Left cardiac atrium (tissue), 4 donors: ENCODE results near the gene HRH3. TPM values are rescaled to one million over a fixed set of nuclear protein-coding genes. Genes with fewer than 3 reads are reported as not detected.
A peak's percentile ranks its signal among the peaks of the same experiment; 100 is the strongest.

Experiments
- ATAC-seq, 2 donors: fragments of 200-7000 bp; cut with Tn5 transposase; one replicate each; pipeline ENCODE4 v1.9.1; 2020; ENCODE audit warnings: mild to moderate bottlenecking in 2 of 2, moderate library complexity in 2 of 2
- DNase-seq: peaks from one replicate; pipeline ENCODE4 v3.0.0-alpha.2; 2020
- intact Hi-C, 2 donors: fragments of 100-400 bp; cut with DNase I; formaldehyde crosslinking; loops; one replicate each; pipeline versions ENCODE4 v1.14.1 to v1.15.1; 2022 to 2023
- total RNA-seq, 2 donors: library from RNA; stranded (reverse); fragmentation: NEBNext Ultra II Directional; extraction: Animal tissue kit (Norgen Biotek cat#: 25700); gene quantifications; one replicate each; pipeline ENCODE4 v1.2.1, GENCODE V29; 2021
- donor health status: DM: no; HTN: yes; CAD: no.
- donor health status: DM: no; HTN: yes; CAD: no; lungs with severe emphysema.
- donor health status: DM: yes; HTN: yes; CAD: no.
- donor health status: Dilated cardiomyopathy.

Gene HRH3
- total RNA-seq, 2 donors from 2014 or later, result not detected

DNA sequence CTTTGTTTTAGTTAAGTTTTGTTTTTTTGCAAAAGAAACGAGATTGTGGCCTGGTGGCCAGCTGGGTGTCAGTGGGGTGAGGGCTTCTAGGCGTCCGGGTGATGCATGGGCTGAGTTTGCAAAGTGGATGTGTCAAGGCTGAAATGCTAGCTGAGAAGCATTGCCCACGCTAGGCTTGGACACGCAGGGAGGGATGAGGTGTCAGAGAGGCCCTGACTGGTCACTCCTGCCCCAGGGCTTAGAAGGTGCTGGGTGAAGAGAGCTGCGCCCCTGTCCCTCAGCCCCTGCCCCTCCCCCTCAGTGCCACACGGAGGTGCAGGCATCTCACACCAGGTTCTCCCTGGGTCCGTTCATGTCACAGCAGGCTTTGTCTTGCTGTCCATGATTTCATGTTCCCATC is 26.4 kb upstream of the HRH3 start:
- ATAC-seq, result peak in 1 of 2 donors; percentile 17
- DNase-seq, result no peak
- intact Hi-C loops, result no loop called here

- no peak for ATAC-seq
- intact Hi-C loops, result no loop called here
- DNase-seq, result no peak
These were observed 25.8 kb upstream of the HRH3 start for GRCh38 chr20:62245911-62246280.

DNA sequence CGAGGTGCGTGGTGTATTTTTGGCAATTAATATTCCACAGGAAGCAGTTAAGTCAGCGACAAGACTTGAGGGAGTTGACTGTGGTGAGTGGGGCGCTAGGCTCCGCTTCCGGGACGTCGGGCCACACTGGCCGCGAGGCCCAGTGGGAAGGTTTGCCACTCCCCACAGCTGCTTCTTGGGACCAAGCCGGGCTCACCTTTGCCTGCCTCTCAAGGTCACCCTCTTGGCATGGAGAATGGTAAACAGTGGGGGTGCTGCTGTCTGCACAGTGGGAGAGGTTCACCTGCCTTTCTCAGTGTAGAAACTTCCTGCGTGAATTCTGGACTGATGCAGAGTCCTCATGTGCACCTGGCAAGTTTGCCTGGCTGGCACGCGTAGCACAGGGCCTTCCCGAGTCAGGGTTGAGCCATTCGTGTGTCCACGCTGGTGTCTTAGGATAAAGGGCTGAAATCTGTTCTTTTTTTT is 24.6 kb upstream of the HRH3 start:
- DNase-seq (no peak), ATAC-seq (peak in 1 of 2 donors; percentile 6)
- intact Hi-C loops, result no loop called here

- DNase-seq (no peak), ATAC-seq (no peak)
- intact Hi-C loops, result no loop called here
These were observed 23.9 kb upstream of the HRH3 start for GRCh38 chr20:62243906-62244515.

- DNase-seq (no peak), ATAC-seq (no peak)
- intact Hi-C loops, result no loop called here
These were observed 23.0 kb upstream of the HRH3 start for GRCh38 chr20:62243106-62243505.

DNA sequence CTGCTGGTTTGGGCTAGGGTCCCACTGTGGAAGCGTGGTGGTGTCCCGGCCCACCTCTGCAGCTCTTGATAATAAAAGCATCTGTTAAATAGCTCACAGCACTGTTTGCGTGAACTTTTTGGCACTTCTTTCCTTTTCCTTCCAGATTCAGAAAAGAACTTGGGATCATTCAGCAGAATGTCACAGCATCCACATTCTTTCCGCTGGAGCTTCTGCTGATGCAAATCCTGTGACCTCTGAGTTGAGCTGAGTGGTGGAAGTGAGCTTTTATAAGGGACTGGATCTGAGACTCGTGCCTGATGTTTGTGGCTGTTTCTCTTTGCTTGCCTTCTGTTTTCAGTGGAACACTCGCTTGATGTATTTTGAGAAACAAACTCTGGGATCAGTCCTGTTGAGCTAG is 22.1 kb upstream of the HRH3 start:
- ATAC-seq (no peak), DNase-seq (no peak)
- intact Hi-C loops, result no loop called here

DNA sequence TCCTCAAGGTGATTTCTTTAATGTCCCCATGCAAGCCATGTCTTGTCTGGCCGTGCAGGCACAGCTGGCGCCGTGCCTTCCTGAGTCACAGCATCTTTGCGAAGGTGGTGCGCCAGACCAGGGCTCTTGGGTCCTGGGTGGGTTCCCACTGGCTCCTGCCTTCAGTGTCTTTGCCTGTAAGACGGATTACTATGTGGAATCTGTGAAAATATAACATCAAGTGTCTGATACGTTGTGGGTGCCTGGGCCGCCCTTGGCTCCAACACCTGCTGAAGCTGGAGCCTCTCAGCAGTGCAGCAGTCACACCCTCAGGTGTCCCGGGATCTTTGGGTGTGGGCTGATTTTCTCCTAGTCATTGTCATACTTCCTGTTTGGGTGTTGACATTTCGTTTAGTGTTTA is 21.4 kb upstream of the HRH3 start:
- no peak for DNase-seq
- no peak for ATAC-seq
- intact Hi-C loops, result no loop called here

- no peak for DNase-seq
- intact Hi-C loops, result no loop called here
- no peak for ATAC-seq
These were observed 20.1 kb upstream of the HRH3 start for GRCh38 chr20:62240020-62240685.

DNA sequence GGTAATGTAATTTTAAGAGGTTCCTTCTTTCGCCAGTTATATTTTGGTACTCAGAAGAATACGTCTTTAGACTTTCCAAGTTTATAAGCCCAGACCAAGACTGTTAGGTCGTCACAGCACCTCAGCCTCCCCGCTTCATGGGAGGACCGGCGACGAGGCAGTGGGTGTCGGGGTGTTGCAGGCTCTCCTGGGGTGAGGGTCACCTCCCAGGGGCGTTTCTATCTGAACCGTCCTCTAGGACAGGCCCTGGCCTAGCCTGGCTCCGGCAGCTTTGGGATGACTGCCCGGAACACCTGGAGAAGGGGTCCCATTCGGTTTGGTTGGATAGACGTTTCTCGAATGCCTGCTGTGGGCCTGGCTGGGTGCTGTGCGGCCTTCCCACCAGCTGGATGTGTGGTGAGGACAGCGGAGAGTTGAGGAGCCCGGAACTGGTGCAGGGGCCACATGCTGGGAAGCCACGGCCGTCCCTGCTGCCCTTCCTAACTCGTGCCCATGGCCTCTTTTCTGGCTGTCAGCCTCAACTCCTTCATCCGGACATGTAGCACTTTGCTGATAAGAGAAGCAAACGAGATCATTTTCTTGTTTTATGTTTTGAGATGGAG is 19.3 kb upstream of the HRH3 start:
- intact Hi-C loops, result loop anchor here in 1 of 2 donors (10.0 kb wide), 1 partner anchor 55 kb away; the partner anchor contains the start of gene MTG2
- ATAC-seq, result no peak
- no peak for DNase-seq

GRCh38 chr20:62238569-62239277 is 18.6 kb upstream of the HRH3 start:
- intact Hi-C loops, result loop anchor here in 1 of 2 donors (10.0 kb wide), 1 partner anchor 54 kb away; the partner anchor contains the start of gene MTG2
- DNase-seq, result no peak
- ATAC-seq, result peak; percentile 0

GRCh38 chr20:62237801-62238568 is 17.9 kb upstream of the HRH3 start, which contains the start of gene OSBPL2:
Gene OSBPL2 (plus strand): TSS chr20:62238521. CDS start chr20:62256185, 17,664 bp downstream.
- intact Hi-C loops, result loop anchor here in 1 of 2 donors (10.0 kb wide), 1 partner anchor 53 kb away; the partner anchor contains the start of gene MTG2
- peak; percentile 99 for DNase-seq
- ATAC-seq, result peak; percentile 98 to 99

DNA sequence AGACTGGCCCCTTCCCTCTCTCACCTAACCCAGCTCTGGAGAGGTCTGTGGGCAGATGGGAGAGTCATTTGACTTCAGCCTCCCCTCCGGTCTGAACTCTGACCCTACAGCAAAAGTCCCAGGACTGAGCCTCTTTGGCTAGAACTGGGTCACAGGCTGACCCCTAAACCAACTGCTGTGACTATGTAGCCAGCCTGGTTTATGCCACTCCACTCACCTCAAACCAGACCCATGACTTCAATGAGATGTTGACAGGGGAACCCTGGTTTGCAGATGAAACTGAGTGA is 17.4 kb upstream of the HRH3 start:
- intact Hi-C loops, result loop anchor here in 1 of 2 donors (10.0 kb wide), 1 partner anchor 53 kb away; the partner anchor contains the start of gene MTG2
- DNase-seq (no peak), ATAC-seq (no peak)

DNA sequence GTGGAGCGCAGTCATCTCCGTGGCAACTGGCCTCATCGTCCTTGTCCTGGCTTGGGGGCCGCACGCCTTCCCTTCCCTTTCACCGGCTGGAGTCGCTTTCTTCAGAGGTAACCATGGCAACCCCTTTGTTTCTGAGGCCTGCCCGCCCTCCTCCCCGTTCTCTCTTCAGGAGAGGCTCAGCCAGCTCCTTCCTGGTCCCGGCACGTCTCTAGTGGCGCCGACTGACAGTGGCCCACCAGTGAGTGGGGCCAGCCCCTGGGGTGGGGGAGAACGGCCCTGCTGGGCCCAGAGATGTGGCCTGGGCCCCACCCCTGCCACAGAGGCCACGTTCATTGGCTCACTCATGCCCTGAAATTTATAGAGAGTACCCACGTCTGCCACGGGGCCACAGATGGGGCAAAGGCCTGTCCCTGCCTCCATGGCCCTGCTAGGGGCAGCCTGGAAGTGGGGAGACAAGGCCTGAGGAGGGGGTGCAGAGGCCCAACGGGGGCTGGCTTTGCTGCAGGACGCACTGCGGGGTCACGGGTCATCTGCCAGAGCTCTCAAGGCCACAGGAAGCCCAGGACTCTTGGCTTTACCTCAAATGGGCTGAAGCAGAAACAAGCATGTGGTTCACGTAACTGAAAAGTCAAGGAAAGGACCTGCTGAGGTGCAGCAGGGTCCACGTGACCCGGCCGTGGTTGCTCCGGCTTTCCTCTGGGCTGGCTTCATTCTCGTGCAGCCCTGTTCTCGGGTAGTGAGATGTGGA is 16.9 kb upstream of the HRH3 start:
- DNase-seq (no peak), ATAC-seq (no peak)
- intact Hi-C loops, result loop anchor here in 1 of 2 donors (10.0 kb wide), 1 partner anchor 52 kb away; the partner anchor contains the start of gene MTG2

GRCh38 chr20:62236200-62236599 is 16.1 kb upstream of the HRH3 start:
- DNase-seq, result no peak
- intact Hi-C loops, result loop anchor here in 1 of 2 donors (10.0 kb wide), 1 partner anchor 51 kb away; the partner anchor contains the start of gene MTG2
- ATAC-seq, result no peak

DNA sequence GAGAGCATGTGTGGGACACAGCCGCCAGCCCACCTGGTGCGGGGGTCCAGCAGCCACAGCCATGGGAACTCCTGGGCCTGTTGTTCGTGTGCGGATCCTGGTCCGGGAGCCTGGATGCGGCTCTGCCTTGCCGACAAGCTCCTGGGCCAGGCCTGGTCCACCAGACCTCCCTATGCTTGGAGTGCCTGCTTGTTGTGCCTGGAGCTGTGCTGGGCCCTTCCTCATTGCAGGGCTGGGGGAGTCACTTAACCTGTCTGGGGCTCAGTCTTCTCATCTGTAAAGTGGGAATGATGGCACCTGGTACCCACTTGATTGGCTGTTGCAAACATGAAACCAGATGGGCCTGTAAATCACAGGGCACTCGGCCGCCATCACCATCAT is 15.7 kb upstream of the HRH3 start:
- intact Hi-C loops, result loop anchor here in 1 of 2 donors (10.0 kb wide), 1 partner anchor 51 kb away; the partner anchor contains the start of gene MTG2
- no peak for DNase-seq
- no peak for ATAC-seq

DNA sequence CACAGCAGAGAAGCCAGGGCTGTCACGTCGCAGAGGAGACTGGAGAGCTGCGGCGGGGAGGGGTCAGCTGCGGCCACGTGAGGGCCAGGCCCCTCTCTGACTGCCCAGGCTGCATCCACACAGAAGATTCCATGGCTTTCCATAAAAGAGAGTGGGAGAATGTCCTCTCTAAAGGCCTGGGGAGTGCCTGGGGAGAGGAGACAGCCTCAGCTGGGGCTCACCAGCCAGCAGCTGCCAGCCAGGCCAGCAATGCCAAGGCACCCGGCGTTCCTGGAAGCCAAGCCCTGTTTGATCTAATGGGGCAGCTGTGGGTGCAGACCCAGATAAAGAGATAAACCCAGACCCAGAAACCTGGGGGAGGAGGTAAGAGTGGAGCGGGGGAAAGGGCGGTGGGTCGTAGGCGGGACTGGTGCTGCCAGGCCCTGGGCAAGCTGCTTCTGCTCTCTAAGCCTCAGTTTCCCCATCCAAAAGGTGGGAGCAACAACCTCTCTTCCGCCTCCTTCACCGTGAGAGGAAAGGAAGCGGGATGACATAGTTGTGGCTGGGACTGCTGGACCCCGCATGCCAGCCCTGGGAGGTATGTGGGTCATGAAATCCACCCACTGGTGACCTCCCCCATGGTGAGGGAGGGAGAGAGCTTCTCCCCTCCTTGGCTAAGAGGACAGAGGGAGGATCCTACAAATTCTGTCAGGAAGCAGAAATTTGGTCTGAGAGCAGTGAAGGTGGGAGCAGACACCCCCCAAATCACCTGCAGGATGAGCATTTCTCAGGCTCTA is 15.1 kb upstream of the HRH3 start:
- DNase-seq, result no peak
- intact Hi-C loops, result loop anchor here in 1 of 2 donors (10.0 kb wide), 1 partner anchor 50 kb away; the partner anchor contains the start of gene MTG2
- peak in 1 of 2 donors; percentile 5 for ATAC-seq

GRCh38 chr20:62234339-62234738 is 14.3 kb upstream of the HRH3 start:
- intact Hi-C loops, result loop anchor here in 1 of 2 donors (10.0 kb wide), 1 partner anchor 50 kb away; the partner anchor contains the start of gene MTG2
- ATAC-seq, result no peak
- no peak for DNase-seq
